LHCN-M2 (cell line): ENCODE measurements around the gene PDE11A. TPM values are rescaled to one million over a fixed set of nuclear protein-coding genes. Genes with fewer than 3 reads are reported as not detected.

Source experiments
- DNase-seq: peaks from one replicate; pipeline ENCODE4 v3.0.0-alpha.2; 2012; ENCODE audit warnings: low read depth
- total RNA-seq: library from RNA; depleted of rRNA; stranded (reverse); fragments of >200 nt; gene quantifications from 2 replicates; pipeline ENCODE4 v1.2.3, GENCODE V29; 2014

The PDE11A gene
- total RNA-seq, 1 experiment from 2014 or later = not detected

DNA sequence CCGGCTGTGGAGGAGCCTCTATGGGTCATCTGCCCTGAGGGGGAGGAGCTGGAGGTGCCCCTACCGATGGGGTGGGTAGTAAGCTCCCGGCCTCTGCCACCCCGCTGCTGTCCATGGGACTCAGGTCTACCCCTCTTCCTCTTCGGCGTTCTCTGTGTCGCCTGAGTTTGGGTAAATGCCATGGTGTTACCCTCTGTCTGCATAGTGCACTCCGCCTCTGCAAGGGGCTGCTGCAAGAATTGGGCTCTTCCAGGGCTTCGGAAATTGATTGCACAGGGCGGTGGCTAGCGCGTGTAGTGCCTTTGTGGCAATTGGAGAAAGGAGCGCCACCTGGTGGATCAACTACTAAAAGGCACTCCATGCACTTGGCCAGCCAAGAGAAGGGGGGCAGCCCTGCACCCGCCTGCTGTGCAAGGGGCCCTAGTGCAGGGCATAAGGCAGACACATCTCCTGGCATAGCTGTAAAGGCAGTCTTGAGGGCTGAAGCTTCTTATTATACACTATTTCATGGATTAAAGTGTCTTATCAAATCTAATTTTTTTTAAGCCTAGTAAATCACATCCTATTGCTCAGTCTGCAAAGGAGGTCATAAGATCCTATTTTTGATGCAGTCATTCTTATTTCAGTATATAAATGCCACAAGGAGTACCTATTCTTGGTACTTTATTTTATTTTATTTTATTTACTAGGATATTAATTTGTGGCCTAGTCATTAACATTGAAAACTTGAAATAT, 308.9 kb downstream of the PDE11A start:
- DNase-seq = peak; percentile 60

DNA sequence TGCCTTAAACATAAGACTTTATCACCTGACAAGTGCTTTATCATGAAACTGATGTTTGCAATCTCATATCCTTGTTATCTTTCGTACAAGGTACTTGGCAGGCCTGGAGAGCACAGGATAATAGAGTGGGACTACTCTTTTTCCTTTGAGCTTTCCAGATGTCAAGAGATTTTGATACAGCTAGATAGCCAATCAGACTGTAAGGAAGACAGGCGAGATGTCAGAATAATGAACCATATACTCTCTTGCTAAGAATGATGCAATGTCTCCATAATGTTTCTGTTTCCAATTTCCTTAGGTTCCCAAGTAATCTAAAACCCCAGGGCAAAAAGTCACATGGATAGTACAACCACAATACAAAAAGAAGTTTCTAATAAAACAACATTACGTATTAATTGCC, 313.1 kb downstream of the PDE11A start:
- no peak for DNase-seq

DNA sequence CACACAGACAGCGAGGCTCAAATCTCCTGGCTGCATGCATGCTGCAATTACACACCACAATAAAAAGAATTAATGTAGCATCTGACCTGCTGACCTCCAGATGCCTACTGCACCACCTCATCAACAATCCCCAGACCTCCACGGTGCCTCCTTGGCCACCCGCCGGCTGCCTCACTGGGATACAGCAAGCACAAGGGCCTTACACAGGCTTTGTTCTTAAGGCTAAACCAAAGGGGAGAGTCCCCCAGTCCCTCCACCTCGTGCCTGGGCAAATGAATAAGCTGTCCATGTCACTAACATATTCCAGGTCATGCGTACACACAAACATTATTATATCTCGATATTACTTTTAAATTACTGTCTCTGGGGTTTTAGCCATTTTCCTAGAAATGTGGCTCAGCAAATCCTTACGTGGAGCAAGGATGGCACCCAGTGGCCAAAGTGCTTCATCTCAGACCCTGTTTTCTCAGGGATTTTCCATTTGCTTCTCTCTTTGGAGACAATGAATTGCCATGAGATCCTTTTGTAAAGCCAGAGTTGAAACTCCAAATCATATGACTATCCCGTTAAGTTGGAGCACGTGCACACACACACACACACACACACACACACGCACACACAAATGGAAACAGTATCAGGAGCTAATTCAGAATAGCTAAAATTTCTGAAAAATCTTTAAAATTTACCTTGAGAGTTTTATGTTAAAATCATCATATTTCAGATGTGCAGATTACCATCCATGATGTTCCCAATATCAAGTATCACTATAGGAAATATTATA, 313.8 kb downstream of the PDE11A start:
- peak; percentile 52 for DNase-seq

DNA sequence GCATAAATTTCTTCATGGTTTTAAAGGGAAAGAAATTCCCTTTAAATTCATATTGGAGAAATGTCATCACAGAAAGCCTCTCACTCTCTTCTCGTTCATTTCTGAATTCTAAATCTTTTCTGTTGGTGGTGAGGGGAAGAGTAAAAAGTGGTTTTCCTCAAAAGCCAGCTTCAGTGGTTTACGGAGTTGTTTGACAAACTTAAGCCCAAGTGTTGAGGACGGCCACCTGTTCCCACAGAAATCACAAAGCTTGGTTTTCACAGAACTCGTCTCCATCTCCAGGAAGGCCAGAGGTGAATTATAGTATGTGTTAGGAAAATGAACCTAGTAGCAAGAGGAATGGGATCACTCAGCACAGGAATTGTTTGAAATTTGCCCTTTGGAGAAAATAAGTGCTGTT, 316.2 kb downstream of the PDE11A start:
- DNase-seq = no peak

DNA sequence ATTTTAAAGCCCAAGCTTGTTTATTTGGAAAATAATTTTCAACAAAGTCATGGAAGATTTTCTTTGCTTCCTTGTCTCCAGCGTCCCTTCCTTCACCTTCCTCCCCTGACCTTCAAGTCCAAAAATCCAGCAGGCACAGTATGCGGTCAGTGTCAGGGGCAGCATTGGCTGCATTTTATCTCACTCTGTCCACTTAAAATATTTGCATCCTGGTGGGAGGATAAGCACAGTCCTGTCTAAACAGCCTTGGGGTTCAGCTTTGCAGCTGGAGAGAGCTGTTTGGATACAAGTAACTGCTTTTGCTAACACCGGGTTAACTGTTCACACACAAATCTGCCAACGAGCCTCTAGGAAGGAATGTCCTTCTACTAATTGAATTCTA, 318.1 kb downstream of the PDE11A start:
- DNase-seq = no peak

DNA sequence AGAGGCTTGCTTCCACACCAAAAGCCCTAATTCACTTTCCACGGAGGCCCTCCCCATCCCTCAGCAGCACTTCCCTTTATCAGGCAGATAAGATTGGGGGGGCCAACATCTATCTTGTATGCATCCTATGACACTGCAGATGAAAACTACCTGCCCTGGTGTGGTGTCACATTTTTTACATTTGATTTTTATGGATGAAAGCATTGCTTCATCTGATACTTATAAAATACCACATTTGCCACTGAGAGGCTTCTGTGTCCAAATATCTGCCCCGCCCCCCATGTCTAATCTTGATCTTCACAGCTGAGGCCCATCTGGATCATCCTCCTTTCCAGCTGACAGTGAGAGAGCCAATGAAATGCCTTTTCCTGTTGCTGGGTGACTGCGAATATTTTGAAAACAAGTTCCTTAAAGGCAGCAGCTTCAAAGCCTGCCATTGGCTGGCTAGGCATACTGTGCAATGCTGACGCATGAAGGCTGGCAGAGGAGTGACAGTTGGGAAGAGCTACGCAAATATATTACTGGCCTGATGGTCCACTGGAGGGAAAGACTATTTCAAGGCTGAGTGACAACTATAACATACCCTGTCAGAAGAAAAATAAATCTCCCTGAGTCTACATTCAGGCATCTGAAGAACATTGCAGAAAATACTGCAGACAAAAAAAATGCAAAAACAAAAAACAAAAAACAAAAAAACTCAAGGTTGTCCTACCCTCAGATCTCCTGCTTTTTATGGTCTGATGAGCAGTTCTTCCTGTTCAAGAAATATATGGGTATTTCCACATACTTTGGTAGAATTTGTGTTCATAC, 318.7 kb downstream of the PDE11A start:
- DNase-seq = peak; percentile 85

DNA sequence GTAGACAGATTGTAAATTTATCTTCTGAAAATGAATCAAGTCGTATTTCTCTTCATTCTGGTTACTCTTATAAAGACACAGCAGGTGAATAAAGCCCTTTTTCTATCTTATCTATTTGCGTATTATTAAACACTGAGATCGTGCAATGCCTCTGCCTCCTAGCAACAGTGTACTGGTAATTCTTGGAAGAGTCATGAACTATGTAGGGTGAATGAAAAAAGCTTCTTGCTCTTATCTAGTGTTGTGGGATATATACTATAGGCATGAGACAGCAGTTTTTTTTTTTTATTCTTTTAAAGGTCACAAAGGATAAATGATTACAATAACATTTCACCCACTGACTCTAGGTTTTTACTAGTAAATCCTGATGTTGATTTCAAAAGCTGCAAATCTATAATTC, 324.2 kb downstream of the PDE11A start:
- DNase-seq = no peak

DNA sequence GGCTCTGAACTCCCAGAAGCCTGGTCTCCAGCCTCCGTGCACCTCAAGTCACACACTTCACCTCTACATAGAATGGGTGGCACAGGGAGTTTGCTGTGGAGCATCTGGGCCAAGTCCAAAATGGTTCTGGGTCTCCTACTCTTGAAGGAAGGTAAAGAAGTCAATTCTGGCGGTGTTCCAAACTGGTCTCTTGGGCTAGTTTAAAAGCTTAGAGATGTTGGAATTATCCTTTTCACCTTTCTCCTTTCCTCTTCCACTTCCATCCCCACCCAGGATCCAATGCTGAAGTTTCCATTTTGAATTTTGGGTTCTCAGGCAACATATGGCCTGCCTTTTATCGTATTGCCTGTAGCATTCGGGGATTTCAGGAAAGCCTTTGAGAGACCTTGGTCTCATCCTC, 325.2 kb downstream of the PDE11A start:
- no peak for DNase-seq

DNA sequence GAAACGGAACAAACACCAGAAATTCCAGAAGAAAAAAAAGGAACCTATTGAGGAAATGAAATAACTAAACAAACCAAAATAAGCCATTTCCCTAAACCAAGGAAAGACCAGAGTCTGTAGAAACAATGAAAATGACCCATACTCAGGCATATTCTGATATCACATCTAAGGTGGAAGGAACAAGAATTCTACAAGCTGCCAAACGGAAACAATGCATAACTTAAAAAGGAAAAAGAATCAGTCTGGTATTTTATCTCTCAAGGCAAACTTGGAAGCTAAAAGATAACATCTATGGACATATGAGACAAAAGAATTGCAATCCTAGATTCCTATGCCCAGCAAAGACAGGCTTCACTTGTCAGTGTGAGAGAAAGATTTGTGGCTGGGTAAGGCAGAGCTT, 326.2 kb downstream of the PDE11A start:
- DNase-seq = no peak

DNA sequence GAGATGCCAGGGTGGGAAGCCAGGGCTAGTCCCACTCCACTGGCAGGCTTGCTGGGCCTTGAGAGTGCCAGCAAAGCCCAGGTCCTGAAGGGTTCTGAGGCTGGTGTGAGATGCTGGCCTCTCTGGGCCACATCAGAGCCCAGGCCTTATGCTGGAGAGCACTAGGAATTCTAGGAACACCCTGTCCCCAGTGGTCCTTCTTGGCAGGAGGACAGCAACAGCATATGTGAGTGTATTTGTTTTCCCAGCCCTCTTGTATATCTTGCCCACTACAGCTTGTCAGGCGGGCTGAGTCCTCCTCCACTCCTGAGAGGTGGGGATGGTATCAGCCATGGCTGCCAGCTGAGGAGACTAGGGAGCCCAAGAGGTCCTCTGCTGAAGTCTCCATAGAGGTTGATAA, 327.0 kb downstream of the PDE11A start:
- DNase-seq = no peak

DNA sequence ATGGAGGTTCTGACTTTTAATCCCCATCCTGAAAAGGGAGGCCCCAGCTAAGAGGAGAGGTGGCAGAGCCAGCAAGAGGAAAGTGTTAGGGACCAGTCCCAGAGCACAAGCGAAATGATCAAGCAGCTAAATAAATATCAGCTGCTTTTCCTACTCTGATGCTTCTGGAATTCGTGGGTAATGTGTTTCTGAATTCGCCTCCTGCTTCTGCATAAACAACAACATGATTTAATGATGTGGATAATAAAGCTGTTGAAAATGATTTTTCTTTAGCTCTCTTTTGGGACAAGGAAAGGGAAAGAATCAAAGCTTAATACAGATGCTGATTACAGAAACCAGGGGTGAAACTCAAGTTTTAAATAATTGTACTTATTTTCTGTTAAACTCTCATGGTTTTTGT, 329.7 kb downstream of the PDE11A start:
- no peak for DNase-seq

DNA sequence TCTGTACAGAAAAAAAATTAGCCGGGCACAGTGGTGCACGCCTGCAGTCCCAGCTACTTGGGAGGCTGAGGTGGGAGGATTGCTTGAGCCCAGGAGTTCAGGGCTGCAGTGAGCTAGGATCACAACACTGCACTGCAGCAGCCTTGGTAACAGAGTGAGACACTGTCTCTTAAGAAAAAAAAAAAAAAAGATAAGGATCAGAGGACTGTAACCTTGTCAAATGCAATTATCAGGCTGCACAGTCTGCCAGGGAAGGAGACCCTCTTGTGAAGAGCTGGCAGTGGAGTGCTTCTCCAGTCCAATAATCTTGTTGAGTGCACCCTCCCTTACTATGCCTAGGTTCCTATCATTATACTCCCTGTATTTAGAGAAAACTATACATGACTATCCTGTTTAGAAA, 330.7 kb downstream of the PDE11A start:
- DNase-seq = no peak

DNA sequence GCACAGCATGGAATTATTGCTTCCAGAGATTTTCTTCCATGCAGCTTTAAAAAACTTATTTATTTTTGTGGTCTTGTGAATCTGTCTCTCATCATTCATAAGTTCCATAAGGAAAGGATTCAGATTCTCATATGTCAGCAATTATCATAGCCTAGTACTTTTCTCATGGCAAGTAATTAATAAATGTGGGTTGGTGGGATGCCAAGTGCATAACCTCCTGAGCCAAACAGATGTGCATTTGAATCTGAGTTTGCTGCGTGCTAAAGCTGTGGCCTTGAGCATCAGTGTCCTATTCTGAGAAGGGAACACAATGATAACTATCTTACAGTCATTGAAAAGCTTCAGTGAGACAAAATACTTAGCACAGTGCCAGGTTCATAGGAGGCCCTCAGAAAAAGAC, 331.9 kb downstream of the PDE11A start:
- no peak for DNase-seq

DNA sequence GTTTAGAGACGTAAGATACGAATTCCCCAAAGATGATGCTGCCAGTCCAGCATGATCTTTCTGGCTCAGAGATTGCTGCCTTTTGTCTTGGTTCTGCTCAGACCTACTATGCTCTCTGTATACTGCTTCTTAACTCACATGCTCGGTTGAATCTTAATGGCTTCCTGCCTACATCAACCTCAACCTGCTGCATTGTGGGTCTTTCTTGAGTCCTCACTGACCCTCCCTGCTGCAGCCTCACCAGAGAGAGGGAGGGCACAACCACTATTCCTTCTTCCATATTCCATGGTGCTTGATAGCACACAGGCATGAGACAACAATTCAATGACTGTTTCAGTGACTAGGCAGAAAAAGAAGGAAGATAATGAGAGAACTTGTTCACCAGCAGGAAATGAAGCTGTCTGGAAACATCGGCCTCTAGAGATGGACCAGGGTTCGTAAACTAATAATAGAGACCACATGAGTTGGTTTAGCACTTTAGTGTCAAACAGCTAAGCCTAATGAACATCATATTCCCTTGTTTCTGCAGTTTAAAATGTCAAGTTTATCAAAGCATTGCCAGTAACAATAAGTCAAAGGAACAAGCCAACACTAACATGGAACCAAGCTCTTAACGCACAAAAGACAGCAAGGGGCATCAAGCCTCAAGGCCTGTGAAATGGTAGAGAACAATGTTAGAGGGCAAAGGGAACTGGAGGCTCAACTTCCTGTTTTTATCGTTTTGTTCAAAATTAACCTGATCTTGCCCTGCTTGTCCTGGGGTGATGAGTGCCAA, 333.9 kb downstream of the PDE11A start:
- DNase-seq = no peak

DNA sequence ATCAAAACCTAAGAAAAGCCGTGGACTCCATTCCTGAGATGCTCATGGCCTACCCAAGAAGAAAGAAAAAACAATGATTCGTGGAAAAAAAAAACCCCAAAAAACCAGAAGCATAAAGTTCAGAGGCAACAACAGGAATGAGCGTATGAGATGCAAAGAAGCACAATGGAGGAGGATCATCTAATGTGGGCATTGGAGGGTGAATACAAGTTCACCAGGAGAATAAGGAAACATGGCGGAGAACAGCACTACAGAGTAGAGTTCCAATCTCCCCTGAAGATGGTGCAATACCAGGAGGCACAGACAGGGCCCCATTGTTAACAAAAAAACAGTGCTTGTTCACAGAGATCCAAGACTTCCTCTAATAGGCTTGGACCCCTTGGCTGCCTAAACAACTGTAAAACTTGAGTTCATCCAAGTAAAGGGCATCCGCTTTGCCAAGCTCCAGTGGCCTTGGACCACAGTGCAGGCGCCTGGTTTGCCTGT, 337.2 kb downstream of the PDE11A start:
- DNase-seq = no peak

DNA sequence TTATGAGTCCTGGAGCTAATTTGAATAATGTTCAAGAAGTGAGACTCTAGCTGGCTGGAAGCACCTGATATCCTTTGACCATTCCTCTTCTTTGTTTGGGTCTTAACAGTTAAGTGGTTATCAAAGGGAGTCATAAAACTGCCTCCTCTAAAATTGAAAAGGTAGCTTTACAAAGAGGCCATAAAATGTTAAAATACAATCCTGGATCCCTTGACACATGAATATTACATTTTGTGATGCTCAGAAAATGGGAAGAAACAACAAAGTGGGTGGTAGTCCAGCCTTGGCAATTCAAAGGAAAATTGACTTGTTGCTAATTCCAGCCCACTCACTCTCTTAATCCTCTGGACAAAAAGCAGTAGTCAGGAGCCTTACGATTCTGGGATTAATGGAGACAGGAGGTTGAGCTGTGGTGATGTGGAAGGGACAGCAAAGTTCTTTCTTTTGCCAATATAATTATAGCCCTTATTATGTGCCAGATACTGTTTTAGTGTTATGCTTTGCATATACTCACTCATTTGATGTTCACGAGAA, 339.2 kb downstream of the PDE11A start:
- DNase-seq = no peak

DNA sequence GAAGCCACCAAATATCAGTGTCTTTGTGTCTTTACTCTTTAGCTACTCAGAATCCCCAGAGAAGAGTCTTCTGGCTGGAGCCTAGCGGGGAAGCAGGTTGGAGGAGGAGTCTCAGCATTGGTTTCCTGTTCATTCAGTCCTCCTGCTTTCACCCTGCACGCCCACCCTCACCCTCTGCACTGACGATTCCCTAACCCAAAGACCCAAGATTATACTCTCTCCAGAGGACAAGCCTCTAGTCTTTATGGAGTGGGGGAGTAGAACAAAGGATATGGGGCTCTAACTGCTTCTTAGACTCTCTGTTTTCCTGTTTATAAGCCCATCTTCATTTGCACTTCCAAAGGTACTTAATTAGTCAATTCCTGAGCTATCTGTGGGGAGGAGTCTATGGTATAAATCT, 341.2 kb downstream of the PDE11A start:
- DNase-seq = no peak

DNA sequence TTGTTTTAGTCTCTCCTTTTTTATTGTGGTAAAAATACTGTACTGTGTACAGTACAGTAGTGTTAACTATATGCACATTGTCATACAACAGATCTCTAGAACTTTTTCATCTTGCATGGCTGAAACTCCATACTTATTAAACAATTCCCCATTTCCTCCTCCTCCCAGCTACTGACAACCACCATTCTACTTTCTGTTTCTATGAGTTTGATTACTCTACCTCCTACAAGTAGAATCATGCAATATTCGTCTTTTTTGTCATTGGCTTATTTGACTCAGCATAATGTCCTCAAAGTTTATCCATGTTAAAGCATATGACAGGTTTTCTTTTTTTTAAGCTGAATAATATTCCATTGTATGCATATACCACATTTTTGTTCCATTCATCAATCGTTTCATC, 341.8 kb downstream of the PDE11A start:
- DNase-seq = no peak

DNA sequence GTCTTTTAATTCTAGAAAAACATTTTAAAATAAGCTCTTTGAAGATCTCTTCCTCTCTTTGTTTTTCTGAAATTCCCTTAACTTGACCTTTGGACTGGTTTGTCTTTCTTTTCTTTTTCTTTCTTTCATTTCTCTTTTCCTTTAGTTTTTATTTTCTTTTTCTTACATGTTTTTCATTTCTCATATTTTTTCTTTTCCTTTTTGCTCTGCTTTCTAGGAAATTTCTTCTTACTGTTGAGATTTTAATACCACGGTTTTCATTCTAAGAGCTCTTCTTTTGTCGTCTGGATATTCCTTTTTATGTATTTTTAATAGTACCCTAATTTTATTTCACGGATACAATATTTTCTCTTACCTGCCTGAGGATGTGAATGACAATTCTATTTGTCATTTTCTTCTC, 342.2 kb downstream of the PDE11A start:
- DNase-seq = no peak

DNA sequence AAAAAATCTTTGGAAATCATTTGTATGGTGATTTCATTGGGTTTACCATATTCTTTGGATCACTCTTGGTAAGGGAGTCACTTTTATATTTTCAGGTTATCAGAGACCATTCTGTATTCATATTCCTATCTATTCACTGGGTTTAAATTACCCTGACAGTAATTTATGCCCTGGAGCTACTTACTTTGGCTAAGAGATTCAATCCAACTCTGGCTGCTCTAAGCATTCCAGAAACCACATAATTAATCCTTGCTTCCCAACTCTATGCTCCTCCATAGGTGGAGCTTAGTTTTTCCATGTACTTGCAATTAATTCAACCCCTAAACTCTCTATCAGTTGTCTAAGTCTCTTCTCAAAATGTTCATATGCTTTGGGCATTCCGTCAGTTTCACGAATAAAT, 343.7 kb downstream of the PDE11A start:
- DNase-seq = no peak

DNA sequence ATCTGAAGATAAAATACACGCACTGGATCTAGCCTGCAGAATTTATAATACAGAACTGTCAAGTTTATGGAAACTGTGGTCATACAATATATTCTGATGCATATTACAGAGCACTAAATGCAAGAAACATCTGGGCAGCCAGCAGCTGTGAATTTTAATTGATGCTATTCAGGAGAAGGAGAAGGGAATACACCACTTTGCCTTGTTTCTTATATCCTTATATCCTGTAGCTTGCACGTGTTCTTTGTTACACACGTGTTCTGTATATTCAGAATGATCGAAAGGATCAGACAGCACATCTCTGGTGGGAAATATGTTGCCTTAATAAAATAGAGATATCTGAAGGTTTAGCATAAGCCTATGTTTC, 344.2 kb downstream of the PDE11A start:
- no peak for DNase-seq
